ENCODE measurements around the gene STRN3. TPM values are rescaled to one million over a fixed set of nuclear protein-coding genes. Genes with fewer than 3 reads are reported as not detected.
"Not testable (repeated sequence)": the region's sequence is repeated elsewhere in the genome, so short reads cannot be mapped to it uniquely, and the experiment has no call there.

The STRN3 gene
- total and polyA plus RNA-seq, 2 of the 8 experiments (the other 6 are each of a cell fraction or from before 2014, with no cell fraction given), result 8.7 to 38.1 TPM

DNA sequence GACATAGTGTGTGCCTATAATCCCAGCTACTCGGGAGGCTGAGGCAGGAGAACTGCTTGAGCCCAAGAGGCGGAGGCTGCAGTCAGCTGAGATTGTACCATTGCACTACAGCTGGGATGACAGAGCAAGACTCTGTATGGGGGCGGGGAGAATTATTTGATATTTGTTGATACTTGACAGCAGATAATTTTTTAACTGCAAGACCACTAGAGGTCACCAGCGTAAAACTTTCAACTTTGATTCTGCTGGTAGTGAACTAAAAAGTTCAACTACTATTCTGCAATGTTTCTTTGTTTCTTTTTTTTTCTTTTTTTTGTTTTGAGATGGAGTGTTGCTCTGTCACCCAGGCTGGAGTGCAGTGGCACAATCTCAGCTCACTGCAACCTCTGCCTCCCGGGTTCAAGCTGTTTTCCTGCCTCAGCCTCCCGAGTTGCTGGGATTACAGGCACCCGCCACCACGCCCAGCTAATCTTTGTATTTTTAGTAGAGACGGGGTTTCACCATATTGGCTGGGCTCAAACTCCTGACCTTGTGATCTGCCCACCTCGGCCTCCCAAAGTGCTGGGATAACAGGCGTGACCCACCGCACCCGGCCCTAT lies 46.0 kb downstream of the STRN3 start:
- H3K56ac ChIP-seq (replicated peaks; ENCODE audit: insufficient read length, low read depth, low read length); H4K8ac ChIP-seq (ENCODE audit: extremely low read depth, insufficient read depth, low read length); H3K36me3 ChIP-seq (ENCODE audit: control insufficient read depth in 2 of 4, insufficient read depth in 4 of 4, low read length in 3 of 4); H4K91ac ChIP-seq (replicated peaks; ENCODE audit: insufficient read length, low read length); H2BK12ac ChIP-seq (ENCODE audit: low read depth, low read length); H3K14ac ChIP-seq (ENCODE audit: insufficient read length); H3K23me2 ChIP-seq (ENCODE audit: low read depth, low read length); H4K5ac ChIP-seq (ENCODE audit: insufficient read length, low read depth, low read length); H3K4me3 ChIP-seq (ENCODE audit: extremely low read depth in 1 of 4, insufficient read depth in 2 of 4, low read depth in 3 of 4, low read length in 4 of 4); H2BK15ac ChIP-seq (ENCODE audit: low read length); H2BK5ac ChIP-seq (ENCODE audit: low read depth, low read length); H3K18ac ChIP-seq (ENCODE audit: extremely low read depth, low read length); H3K27me3 ChIP-seq (replicated peaks in 1 of 4; ENCODE audit: control insufficient read depth in 3 of 4, extremely low read depth in 1 of 4, insufficient read depth in 3 of 4, low read length in 3 of 4); H2BK120ac ChIP-seq (replicated peaks; ENCODE audit: low read depth, low read length); DNase-seq (ENCODE audit: low read depth in 1 of 2, low spot score in 2 of 2); H2AFZ ChIP-seq (ENCODE audit: low read length); H3K4me2 ChIP-seq (ENCODE audit: insufficient read depth in 1 of 2, low read depth in 2 of 2, low read length in 2 of 2); H3K4me1 ChIP-seq (replicated peaks in 1 of 4; ENCODE audit: control insufficient read depth in 3 of 4, insufficient read depth in 4 of 4, low read length in 3 of 4); H3K79me1 ChIP-seq (ENCODE audit: low read depth, low read length); H3K9ac ChIP-seq (replicated peaks in 1 of 4; ENCODE audit: extremely low read depth in 1 of 4, low read depth in 3 of 4, low read length in 3 of 4); POLR2A ChIA-PET (ENCODE audit: partially characterized antibody); H3K9me3 ChIP-seq (ENCODE audit: insufficient read depth in 2 of 2, low read depth in 1 of 2, low read length in 1 of 2); H3K23ac ChIP-seq (ENCODE audit: insufficient read length); H2AK5ac ChIP-seq (ENCODE audit: low read depth, low read length); H3K4ac ChIP-seq (replicated peaks; ENCODE audit: insufficient read length, low read depth, low read length); H3K27ac ChIP-seq (ENCODE audit: low read depth, low read length); H2BK20ac ChIP-seq (ENCODE audit: low read length); H4K20me1 ChIP-seq (replicated peaks in 1 of 2; ENCODE audit: control insufficient read depth in 1 of 2, insufficient read depth in 2 of 2, low read length in 2 of 2): not testable (repeated sequence)
- CTCF ChIA-PET (ENCODE audit: partially characterized antibody), result interaction anchor here (0.7 to 3.7 kb wide), 22 partner anchors 8 to 1531 kb away, joined by 3 to 22 read pairs (median 4); partner anchors contain the start of gene STRN3
- H3K79me2 ChIP-seq (ENCODE audit: control insufficient read depth in 1 of 2, insufficient read depth in 2 of 2, low read length in 2 of 2), result peaks cover 0 to 91% of the 10 kb centered on the region in 2 experiments; a peak in 3 of 4 replicates
- TF ChIP-seq, protein P1, sequence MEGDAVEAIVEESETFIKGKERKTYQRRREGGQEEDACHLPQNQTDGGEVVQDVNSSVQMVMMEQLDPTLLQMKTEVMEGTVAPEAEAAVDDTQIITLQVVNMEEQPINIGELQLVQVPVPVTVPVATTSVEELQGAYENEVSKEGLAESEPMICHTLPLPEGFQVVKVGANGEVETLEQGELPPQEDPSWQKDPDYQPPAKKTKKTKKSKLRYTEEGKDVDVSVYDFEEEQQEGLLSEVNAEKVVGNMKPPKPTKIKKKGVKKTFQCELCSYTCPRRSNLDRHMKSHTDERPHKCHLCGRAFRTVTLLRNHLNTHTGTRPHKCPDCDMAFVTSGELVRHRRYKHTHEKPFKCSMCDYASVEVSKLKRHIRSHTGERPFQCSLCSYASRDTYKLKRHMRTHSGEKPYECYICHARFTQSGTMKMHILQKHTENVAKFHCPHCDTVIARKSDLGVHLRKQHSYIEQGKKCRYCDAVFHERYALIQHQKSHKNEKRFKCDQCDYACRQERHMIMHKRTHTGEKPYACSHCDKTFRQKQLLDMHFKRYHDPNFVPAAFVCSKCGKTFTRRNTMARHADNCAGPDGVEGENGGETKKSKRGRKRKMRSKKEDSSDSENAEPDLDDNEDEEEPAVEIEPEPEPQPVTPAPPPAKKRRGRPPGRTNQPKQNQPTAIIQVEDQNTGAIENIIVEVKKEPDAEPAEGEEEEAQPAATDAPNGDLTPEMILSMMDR (IDR thresholded peaks at IDR 0.05; ENCODE audit: control extremely low read depth in 1 of 3, insufficient read depth in 1 of 3, low read depth in 1 of 3, low read length in 3 of 3), result peak in 2 of 3 experiments; percentile 35 to 46; a peak in 2 of 4 replicates
- peak; percentile 64 to 66 for TF ChIP-seq RAD21 (IDR thresholded peaks at IDR 0.05 in 1 of 2, conservative IDR thresholded peaks at IDR 0.05 in 1 of 2; ENCODE audit: low read depth in 2 of 2, low read length in 2 of 2)
- FAIRE-seq, result peak; percentile 28
- 73% methylated on average over 13 of the region's 13 CpGs; no CpG with 5 or more reads in 1 of the 2 experiments for WGBS, 2 experiments (ENCODE audit: extremely low coverage in 1 of 2, insufficient coverage in 1 of 2, insufficient read length in 1 of 2, insufficient replicate concordance in 2 of 2, low coverage in 1 of 2, low lambda C conversion rate in 2 of 2, missing lambda C conversion rate in 1 of 2)

All from H1 (cell line).